OCI-LY3 (cell line): ENCODE data around the gene CCL7.

ENCODE experiments used
- H2AFZ ChIP-seq: fragments of 200-600, 300-600 bp; shearing (Covaris generic); 2 replicates; pipeline ENCODE4 v1.6.0; 2014; ENCODE audit warnings: antibody characterized with exemption, low read depth, low read length
- H3K27ac ChIP-seq: fragments of 200-600, 300-600 bp; sonication (generic); 2 replicates; pipeline ENCODE4 v1.5.1; 2014; ENCODE audit warnings: mild to moderate bottlenecking, low read length, moderate library complexity, mixed read lengths
- H3K27me3 ChIP-seq: fragments of 200-600, 300-600 bp; sonication (generic); 2 replicates; pipeline ENCODE4 v1.6.1; 2014; ENCODE audit warnings: low read depth, low read length, mixed read lengths
- H3K36me3 ChIP-seq: fragments of 200-600, 300-600 bp; sonication (generic); replicated peaks from 2 replicates; pipeline ENCODE3; 2014; ENCODE audit warnings: low read depth, low read length, mixed read lengths
- H3K4me1 ChIP-seq: fragments of 300-600, 200-600 bp; sonication (generic); 2 replicates; pipeline ENCODE4 v1.6.1; 2014; ENCODE audit warnings: low read length, mixed read lengths
- H3K4me2 ChIP-seq: fragments of 200-600, 300-600 bp; sonication (generic); 2 replicates; pipeline ENCODE4 v1.6.1; 2014; ENCODE audit warnings: low read length, mixed read lengths
- H3K4me3 ChIP-seq: fragments of 300-600, 200-600 bp; sonication (generic); 2 replicates; pipeline ENCODE4 v1.5.1; 2014; ENCODE audit warnings: antibody characterized with exemption, mild to moderate bottlenecking, low read length, moderate library complexity
- H3K79me2 ChIP-seq: fragments of 300-600, 200-600 bp; shearing (Covaris generic); 2 replicates; pipeline ENCODE4 v1.6.1; 2014; ENCODE audit warnings: mild to moderate bottlenecking, low read length, mixed read lengths
- H3K9ac ChIP-seq: fragments of 300-600, 200-600 bp; shearing (Covaris generic); 2 replicates; pipeline ENCODE4 v1.6.0; 2014; ENCODE audit warnings: mild to moderate bottlenecking, low read length, moderate library complexity
- H3K9me3 ChIP-seq: fragments of 200-600, 300-600 bp; shearing (Covaris generic); 2 replicates; pipeline ENCODE4 v1.6.1; 2014; ENCODE audit warnings: low read length, mixed read lengths; ENCODE audit not compliant: insufficient read depth
- H4K20me1 ChIP-seq: fragments of 200-600, 300-600 bp; sonication (generic); 2 replicates; pipeline ENCODE4 v1.6.1; 2016; ENCODE audit warnings: low read length, mixed read lengths; ENCODE audit not compliant: insufficient read depth
- EZH2phosphoT487 ChIP-seq: fragments of 200-600 bp; shearing (Covaris generic); IDR thresholded peaks from 2 replicates; pipeline ENCODE4 v1.6.1; 2018; ENCODE audit warnings: antibody characterized with exemption, mixed run types, low read depth
- TF ChIP-seq, protein P1 (sequence below): fragments of 200-600, 300-600 bp; sonication (generic); IDR thresholded peaks from 2 replicates; pipeline ENCODE4 v1.5.1; 2014; ENCODE audit warnings: antibody characterized with exemption, low read length, low read depth

The CCL7 gene

DNA sequence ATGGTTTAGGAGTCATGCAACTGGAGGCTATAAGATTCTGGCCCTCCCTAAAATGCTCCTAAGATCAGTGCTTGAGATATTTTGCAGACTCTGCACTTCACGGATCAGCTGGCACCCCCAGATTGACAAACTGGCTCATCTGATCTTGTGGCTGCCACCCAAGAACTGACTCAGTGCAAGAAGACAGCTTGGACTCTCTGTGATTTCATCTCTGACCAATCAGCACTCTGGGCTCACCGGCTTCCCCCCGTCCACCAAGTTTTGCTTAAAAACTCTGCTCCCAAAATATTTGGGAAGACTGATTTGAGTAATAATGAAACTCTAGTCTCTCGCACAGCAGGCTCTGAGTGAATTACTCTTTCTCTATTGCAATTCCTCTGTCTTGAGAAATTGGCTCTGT is 41.2 kb upstream of the CCL7 start:
- TF ChIP-seq, protein P1, sequence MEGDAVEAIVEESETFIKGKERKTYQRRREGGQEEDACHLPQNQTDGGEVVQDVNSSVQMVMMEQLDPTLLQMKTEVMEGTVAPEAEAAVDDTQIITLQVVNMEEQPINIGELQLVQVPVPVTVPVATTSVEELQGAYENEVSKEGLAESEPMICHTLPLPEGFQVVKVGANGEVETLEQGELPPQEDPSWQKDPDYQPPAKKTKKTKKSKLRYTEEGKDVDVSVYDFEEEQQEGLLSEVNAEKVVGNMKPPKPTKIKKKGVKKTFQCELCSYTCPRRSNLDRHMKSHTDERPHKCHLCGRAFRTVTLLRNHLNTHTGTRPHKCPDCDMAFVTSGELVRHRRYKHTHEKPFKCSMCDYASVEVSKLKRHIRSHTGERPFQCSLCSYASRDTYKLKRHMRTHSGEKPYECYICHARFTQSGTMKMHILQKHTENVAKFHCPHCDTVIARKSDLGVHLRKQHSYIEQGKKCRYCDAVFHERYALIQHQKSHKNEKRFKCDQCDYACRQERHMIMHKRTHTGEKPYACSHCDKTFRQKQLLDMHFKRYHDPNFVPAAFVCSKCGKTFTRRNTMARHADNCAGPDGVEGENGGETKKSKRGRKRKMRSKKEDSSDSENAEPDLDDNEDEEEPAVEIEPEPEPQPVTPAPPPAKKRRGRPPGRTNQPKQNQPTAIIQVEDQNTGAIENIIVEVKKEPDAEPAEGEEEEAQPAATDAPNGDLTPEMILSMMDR = no peak
- TF ChIP-seq EZH2phosphoT487 = no peak
- H2AFZ ChIP-seq = no peak overlapping the region
- H4K20me1 ChIP-seq = no peaks in the 10 kb centered on the region
- H3K4me2 ChIP-seq = no peak overlapping the region
- no peaks in the 10 kb centered on the region for H3K4me1 ChIP-seq
- H3K4me3 ChIP-seq = no peak overlapping the region
- H3K27me3 ChIP-seq = peaks cover 60% of the 10 kb centered on the region
- H3K9me3 ChIP-seq = no peaks in the 10 kb centered on the region
- H3K79me2 ChIP-seq = no peaks in the 10 kb centered on the region
- no peak overlapping the region for H3K27ac ChIP-seq
- no peak overlapping the region for H3K9ac ChIP-seq
- no peaks in the 10 kb centered on the region for H3K36me3 ChIP-seq

DNA sequence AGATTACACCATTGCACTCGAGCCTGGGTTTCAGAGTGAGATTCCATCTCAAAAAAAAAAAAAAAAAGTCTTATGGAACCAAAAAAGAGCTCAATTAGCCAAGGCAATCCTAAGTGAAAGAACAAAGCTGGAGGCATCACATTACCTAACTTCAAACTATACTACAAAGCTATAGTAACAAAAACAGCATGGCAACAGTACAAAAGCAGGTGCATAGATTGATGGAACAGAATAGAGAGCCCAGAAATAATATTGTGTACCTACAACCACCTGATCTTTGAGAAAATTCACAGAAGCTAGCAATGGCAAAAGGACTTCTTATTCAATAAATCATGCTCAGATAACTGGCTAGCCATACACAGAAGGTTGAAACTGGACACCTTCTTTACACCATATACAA is 39.7 kb upstream of the CCL7 start:
- TF ChIP-seq EZH2phosphoT487 = no peak
- TF ChIP-seq, protein P1 = no peak
- Histone ChIP-seq H4K20me1 (no peaks in the 10 kb centered on the region), H3K4me3 (no peak overlapping the region), H3K36me3 (no peaks in the 10 kb centered on the region), H2AFZ (no peak overlapping the region), H3K27me3 (peaks cover 44% of the 10 kb centered on the region), H3K79me2 (no peaks in the 10 kb centered on the region), H3K9ac (no peak overlapping the region), H3K4me1 (peaks cover 3% of the 10 kb centered on the region; the same call in 1 of the 2 replicates), H3K27ac (no peak overlapping the region), H3K9me3 (no peaks in the 10 kb centered on the region), H3K4me2 (no peak overlapping the region)

DNA sequence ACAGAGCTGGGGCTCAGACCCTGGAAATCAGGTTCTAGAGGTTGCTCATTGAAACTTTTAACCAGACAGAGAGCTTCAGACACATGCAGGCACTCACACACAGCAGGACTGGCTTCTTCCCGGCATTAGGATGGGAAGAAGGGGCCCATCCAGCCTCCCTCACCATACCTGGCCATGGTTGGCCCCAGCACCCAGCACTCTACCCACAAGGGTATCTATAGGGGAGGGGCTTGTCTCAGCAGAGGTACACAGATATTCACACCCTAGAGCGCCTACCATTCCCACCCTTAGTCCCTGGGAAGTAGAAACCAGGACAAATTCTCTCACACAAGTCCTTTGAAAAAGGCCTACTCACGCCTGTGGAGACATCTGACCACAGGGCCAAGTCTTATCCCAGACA is 35.4 kb upstream of the CCL7 start:
- Histone ChIP-seq H3K79me2 (no peaks in the 10 kb centered on the region), H3K9me3 (no peaks in the 10 kb centered on the region), H2AFZ (no peak overlapping the region), H3K4me2 (no peak overlapping the region), H3K4me1 (peaks cover 3% of the 10 kb centered on the region; the same call in 1 of the 2 replicates), H3K36me3 (no peaks in the 10 kb centered on the region), H4K20me1 (no peaks in the 10 kb centered on the region), H3K27ac (no peak overlapping the region), H3K9ac (no peak overlapping the region), H3K4me3 (no peak overlapping the region), H3K27me3 (peaks cover 19% of the 10 kb centered on the region)
- no peak for TF ChIP-seq EZH2phosphoT487
- TF ChIP-seq, protein P1 = no peak

DNA sequence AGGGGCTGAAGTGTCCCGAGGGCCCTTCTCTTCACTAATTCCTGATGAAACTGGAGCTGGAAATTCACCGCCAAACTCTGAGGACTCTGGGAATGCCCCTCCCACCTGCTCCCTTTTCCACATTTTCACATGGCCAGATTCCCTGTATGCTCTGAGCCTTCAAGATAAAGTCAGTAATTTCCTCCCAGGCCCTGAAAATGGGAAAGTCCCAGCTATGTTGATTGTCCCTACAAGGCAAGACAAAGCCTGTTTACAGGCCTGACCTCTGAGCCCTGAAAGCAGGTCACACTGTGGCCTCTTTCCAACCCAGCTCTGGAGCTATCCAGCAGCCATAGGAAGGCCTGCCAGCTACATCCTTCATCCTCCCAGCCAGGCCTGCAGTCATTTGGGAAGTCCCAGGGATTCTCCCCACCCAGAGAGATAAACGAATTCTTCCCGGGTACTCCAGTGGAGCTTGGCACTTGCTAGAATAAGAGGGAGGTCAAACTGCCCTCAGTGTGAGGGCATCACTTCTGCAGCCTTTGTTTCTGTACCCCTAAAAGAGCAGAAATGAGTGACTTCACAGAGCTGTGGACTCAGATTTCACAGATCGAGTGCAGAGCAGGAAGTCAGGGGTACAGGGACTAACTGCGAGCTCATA is 34.5 kb upstream of the CCL7 start:
- H3K9ac ChIP-seq = no peak overlapping the region
- no peak overlapping the region for H2AFZ ChIP-seq
- H3K79me2 ChIP-seq = no peaks in the 10 kb centered on the region
- no peaks in the 10 kb centered on the region for H4K20me1 ChIP-seq
- no peak overlapping the region for H3K27ac ChIP-seq
- peaks cover 23% of the 10 kb centered on the region for H3K27me3 ChIP-seq
- H3K4me3 ChIP-seq = no peak overlapping the region
- H3K9me3 ChIP-seq = no peaks in the 10 kb centered on the region
- H3K4me1 ChIP-seq = peaks cover 3% of the 10 kb centered on the region; the same call in 1 of the 2 replicates
- H3K36me3 ChIP-seq = no peaks in the 10 kb centered on the region
- no peak overlapping the region for H3K4me2 ChIP-seq
- TF ChIP-seq, protein P1 = no peak
- TF ChIP-seq EZH2phosphoT487 = no peak
